Measurements from ENCODE around the gene SSTR3. TPM values are rescaled to one million over a fixed set of nuclear protein-coding genes. Genes with fewer than 3 reads are reported as not detected.

Gene SSTR3
- total RNA-seq, 2 experiments from 2014 or later: 1.9 to 2.1 TPM

DNA sequence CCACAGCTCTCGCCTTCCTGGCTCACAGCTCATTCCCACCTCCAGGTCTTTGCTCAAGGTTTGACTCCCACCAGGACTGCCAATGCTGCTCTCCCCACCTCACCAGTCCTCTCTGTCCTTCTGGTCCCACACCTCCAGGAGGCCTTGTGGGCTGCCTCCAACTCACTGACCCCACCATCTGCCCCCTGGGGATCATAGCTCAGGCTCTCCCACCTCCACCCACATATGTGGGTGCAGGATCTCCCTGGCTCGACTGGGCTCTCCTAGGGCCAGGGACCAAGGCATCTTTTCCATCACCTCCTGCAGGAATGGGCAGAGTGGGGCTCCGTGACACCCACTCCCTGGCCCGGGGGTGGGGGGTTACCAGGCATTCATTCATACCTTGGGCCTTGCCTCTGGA, 13.8 kb upstream of the SSTR3 start:
- Mint-ChIP-seq H3K9me3 (peaks cover 2% of the 10 kb centered on the region), H3K4me1 (ENCODE audit: low read depth) (peaks cover 89% of the 10 kb centered on the region), H3K36me3 (ENCODE audit: low read depth) (peaks cover 80% of the 10 kb centered on the region), H3K27me3 (no peaks in the 10 kb centered on the region), H3K27ac (peak overlapping the region; percentile 84), H3K4me3 (no peak overlapping the region)
- Histone ChIP-seq H3K36me3 (ENCODE audit: insufficient read depth, low read length) (peaks cover 70% of the 10 kb centered on the region), H3K9me3 (ENCODE audit: control insufficient read depth in 1 of 2, insufficient read depth in 1 of 2, low read length in 2 of 2) (peaks cover 0 to 6% of the 10 kb centered on the region in 2 experiments), H3K27ac (ENCODE audit: low read depth in 1 of 2, low read length in 2 of 2) (peak overlapping the region; percentile 29 to 38), H3K27me3 (ENCODE audit: control insufficient read depth in 1 of 2, insufficient read depth in 2 of 2, low read length in 2 of 2) (no peaks in the 10 kb centered on the region), H3K4me1 (ENCODE audit: insufficient read depth, low read length) (peaks cover 97% of the 10 kb centered on the region), H3K4me3 (ENCODE audit: low read length) (no peak overlapping the region)
- TF ChIP-seq, protein P1, sequence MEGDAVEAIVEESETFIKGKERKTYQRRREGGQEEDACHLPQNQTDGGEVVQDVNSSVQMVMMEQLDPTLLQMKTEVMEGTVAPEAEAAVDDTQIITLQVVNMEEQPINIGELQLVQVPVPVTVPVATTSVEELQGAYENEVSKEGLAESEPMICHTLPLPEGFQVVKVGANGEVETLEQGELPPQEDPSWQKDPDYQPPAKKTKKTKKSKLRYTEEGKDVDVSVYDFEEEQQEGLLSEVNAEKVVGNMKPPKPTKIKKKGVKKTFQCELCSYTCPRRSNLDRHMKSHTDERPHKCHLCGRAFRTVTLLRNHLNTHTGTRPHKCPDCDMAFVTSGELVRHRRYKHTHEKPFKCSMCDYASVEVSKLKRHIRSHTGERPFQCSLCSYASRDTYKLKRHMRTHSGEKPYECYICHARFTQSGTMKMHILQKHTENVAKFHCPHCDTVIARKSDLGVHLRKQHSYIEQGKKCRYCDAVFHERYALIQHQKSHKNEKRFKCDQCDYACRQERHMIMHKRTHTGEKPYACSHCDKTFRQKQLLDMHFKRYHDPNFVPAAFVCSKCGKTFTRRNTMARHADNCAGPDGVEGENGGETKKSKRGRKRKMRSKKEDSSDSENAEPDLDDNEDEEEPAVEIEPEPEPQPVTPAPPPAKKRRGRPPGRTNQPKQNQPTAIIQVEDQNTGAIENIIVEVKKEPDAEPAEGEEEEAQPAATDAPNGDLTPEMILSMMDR (IDR thresholded peaks at IDR 0.05): no peak
- DNase-seq (peak in 1 of 14 experiments; percentile 3), ATAC-seq (ENCODE audit: poor library complexity) (no peak)
- ChIA-PET POLR2A (interaction anchor here (5.4 to 5.5 kb wide), 2 partner anchors 15 to 27 kb away, joined by 57 to 175 read pairs; partner anchors contain the start of gene RAC2), CTCF (interaction anchor here (1.5 kb wide), 1 partner anchor 27 kb away, joined by 7 read pairs; no protein-coding TSS in a partner anchor)
- intact Hi-C loops (cut with DNase I, micrococcal nuclease): no loop called here

DNA sequence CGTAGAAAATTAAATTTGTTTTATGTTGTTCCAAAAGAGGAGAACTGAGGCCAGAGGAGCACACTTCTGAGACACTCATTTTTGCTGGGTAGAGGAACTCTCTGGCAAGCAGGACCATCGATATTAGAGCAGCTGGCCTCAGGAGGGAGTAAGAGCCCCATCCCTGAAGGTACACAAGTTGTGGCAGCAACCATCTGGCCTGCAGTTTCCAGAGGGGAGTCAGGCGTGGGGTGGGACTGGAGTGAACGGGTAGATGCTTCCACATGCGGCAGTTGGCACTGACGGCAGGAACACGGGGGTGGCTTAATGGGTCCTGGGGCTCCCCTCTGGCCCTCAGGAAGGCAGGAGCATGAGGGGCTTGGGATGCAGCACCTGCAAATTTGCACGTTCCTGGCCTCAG, 13.2 kb upstream of the SSTR3 start:
- peak in 2 of 14 experiments; percentile 23 to 62 for DNase-seq
- TF ChIP-seq, protein P1 (IDR thresholded peaks at IDR 0.05): no peak
- peaks cover 89% of the 10 kb centered on the region for H3K4me1 Mint-ChIP-seq (ENCODE audit: low read depth)
- H3K36me3 ChIP-seq (ENCODE audit: insufficient read depth, low read length): peaks cover 64% of the 10 kb centered on the region
- no peak for ATAC-seq (ENCODE audit: poor library complexity)
- peak overlapping the region; percentile 29 to 82 for H3K27ac ChIP-seq (ENCODE audit: low read depth in 1 of 2, low read length in 2 of 2)
- H3K4me1 ChIP-seq (ENCODE audit: insufficient read depth, low read length): peaks cover 97% of the 10 kb centered on the region
- ChIA-PET POLR2A (interaction anchor here (0.6 to 5.5 kb wide), 3 partner anchors 16 to 893 kb away, joined by 3 to 175 read pairs (median 57); partner anchors contain the start of gene RAC2), CTCF (interaction anchor here (1.2 to 1.5 kb wide), 3 partner anchors 12 to 35 kb away, joined by 5 to 9 read pairs (median 7); no protein-coding TSS in a partner anchor)
- H3K4me3 Mint-ChIP-seq: peak overlapping the region; percentile 25
- intact Hi-C loops (cut with DNase I, micrococcal nuclease): loop anchor here in 1 of 2 experiments (2.0 kb wide), 1 partner anchor 35 kb away; no protein-coding TSS in a partner anchor
- no peaks in the 10 kb centered on the region for H3K27me3 ChIP-seq (ENCODE audit: control insufficient read depth in 1 of 2, insufficient read depth in 2 of 2, low read length in 2 of 2)
- H3K4me3 ChIP-seq (ENCODE audit: low read length): no peak overlapping the region
- peaks cover 80% of the 10 kb centered on the region for H3K36me3 Mint-ChIP-seq (ENCODE audit: low read depth)
- peaks cover 0 to 6% of the 10 kb centered on the region in 2 experiments for H3K9me3 ChIP-seq (ENCODE audit: control insufficient read depth in 1 of 2, insufficient read depth in 1 of 2, low read length in 2 of 2)
- no peaks in the 10 kb centered on the region for H3K27me3 Mint-ChIP-seq
- H3K9me3 Mint-ChIP-seq: peaks cover 2% of the 10 kb centered on the region
- peak overlapping the region; percentile 84 for H3K27ac Mint-ChIP-seq

DNA sequence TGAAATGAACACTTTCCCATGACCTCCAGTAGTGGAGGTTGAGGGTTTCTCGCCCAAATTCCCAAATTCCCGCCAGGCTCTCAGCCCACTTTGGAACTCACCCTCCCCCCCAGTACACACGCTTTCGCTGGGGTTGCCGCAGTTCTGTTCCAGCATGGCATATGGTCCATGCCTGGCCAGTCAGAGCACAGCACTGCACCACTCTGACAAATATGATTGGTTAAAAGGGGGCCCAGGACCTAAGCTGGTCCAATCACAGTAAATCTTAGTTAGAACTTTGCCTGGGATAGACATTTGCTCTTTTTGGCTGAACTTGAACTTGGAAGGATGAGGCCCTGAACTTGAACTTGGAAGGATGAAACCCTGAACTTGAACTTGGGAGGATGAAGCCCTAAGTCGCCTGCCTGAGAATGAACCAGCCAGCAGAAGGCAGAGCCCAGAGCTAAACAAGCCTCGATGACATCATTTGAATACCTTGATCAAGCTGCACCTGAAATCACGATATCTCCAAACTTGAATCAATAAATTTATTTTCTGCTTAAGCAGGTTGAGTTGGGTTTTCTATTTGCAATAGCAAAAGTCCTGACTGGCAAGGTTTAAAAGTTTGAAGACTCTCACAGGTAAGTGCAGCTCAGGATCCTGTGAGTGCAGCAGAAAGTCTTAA, 12.6 kb upstream of the SSTR3 start:
- H3K27me3 Mint-ChIP-seq: no peaks in the 10 kb centered on the region
- peak overlapping the region; percentile 25 for H3K4me3 Mint-ChIP-seq
- no peaks in the 10 kb centered on the region for H3K27me3 ChIP-seq (ENCODE audit: control insufficient read depth in 1 of 2, insufficient read depth in 2 of 2, low read length in 2 of 2)
- POLR2A ChIA-PET: interaction anchor here (0.6 to 5.5 kb wide), 3 partner anchors 17 to 892 kb away, joined by 3 to 175 read pairs (median 57); partner anchors contain the start of gene RAC2
- H3K36me3 Mint-ChIP-seq (ENCODE audit: low read depth): peaks cover 76% of the 10 kb centered on the region
- H3K9me3 Mint-ChIP-seq: peaks cover 2% of the 10 kb centered on the region
- no peak overlapping the region for H3K4me3 ChIP-seq (ENCODE audit: low read length)
- peaks cover 0 to 6% of the 10 kb centered on the region in 2 experiments for H3K9me3 ChIP-seq (ENCODE audit: control insufficient read depth in 1 of 2, insufficient read depth in 1 of 2, low read length in 2 of 2)
- DNase-seq (no peak), ATAC-seq (ENCODE audit: poor library complexity) (no peak)
- intact Hi-C loops (cut with DNase I, micrococcal nuclease): loop anchor here in 1 of 2 experiments (2.0 kb wide), 1 partner anchor 36 kb away; no protein-coding TSS in a partner anchor
- peaks cover 60% of the 10 kb centered on the region for H3K36me3 ChIP-seq (ENCODE audit: insufficient read depth, low read length)
- H3K4me1 ChIP-seq (ENCODE audit: insufficient read depth, low read length): peaks cover 97% of the 10 kb centered on the region
- H3K27ac ChIP-seq (ENCODE audit: low read depth in 1 of 2, low read length in 2 of 2): peak overlapping the region; percentile 71 to 82
- CTCF ChIA-PET: interaction anchor here (1.2 to 1.5 kb wide), 3 partner anchors 13 to 35 kb away, joined by 5 to 9 read pairs (median 7); no protein-coding TSS in a partner anchor
- TF ChIP-seq, protein P1 (IDR thresholded peaks at IDR 0.05): no peak
- H3K4me1 Mint-ChIP-seq (ENCODE audit: low read depth): peaks cover 89% of the 10 kb centered on the region
- peak overlapping the region; percentile 84 for H3K27ac Mint-ChIP-seq
